Measurements from ENCODE around the gene CCL18. TPM values are rescaled to one million over a fixed set of nuclear protein-coding genes. Genes with fewer than 3 reads are reported as not detected.

Gene CCL18
- total and polyA plus RNA-seq, 2 donors (not counting 3 experiments of a cell fraction or from before 2014, with no cell fraction given) = not detected

GRCh38 chr17:36118477-36119353, 54.6 kb downstream of the CCL18 start:
- no peaks in the 10 kb centered on the region for H4K20me1 ChIP-seq (replicated peaks; ENCODE audit: control insufficient read depth, extremely low read depth, insufficient read depth, low read length)
- intact Hi-C loops (cut with micrococcal nuclease) (no loop called here), dilution Hi-C loops (cut with MboI; ENCODE audit: extremely low pct_ligation_motif_present, low sequenced_read_pairs) (no loop called here)
- no peaks in the 10 kb centered on the region for H3K36me3 ChIP-seq (ENCODE audit: control insufficient read depth in 2 of 2, extremely low read depth in 1 of 2, insufficient read depth in 2 of 2, low read length in 2 of 2)
- TF ChIP-seq, protein P1, sequence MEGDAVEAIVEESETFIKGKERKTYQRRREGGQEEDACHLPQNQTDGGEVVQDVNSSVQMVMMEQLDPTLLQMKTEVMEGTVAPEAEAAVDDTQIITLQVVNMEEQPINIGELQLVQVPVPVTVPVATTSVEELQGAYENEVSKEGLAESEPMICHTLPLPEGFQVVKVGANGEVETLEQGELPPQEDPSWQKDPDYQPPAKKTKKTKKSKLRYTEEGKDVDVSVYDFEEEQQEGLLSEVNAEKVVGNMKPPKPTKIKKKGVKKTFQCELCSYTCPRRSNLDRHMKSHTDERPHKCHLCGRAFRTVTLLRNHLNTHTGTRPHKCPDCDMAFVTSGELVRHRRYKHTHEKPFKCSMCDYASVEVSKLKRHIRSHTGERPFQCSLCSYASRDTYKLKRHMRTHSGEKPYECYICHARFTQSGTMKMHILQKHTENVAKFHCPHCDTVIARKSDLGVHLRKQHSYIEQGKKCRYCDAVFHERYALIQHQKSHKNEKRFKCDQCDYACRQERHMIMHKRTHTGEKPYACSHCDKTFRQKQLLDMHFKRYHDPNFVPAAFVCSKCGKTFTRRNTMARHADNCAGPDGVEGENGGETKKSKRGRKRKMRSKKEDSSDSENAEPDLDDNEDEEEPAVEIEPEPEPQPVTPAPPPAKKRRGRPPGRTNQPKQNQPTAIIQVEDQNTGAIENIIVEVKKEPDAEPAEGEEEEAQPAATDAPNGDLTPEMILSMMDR (IDR thresholded peaks at IDR 0.05; ENCODE audit: extremely low read depth in 1 of 2, insufficient read depth in 1 of 2, low read depth in 1 of 2, low read length in 2 of 2) = no peak
- TF ChIP-seq EZH2 (IDR thresholded peaks at IDR 0.05; ENCODE audit: borderline replicate concordance, low read depth, low read length, severe bottlenecking) = no peak
- TF ChIP-seq JUN (IDR thresholded peaks at IDR 0.05; ENCODE audit: borderline replicate concordance, insufficient read depth, insufficient read length, low read depth) = no peak
- no peak for TF ChIP-seq GATA2 (IDR thresholded peaks at IDR 0.05; ENCODE audit: insufficient read depth, insufficient read length, low read depth, low read length)
- TF ChIP-seq MYC (IDR thresholded peaks at IDR 0.05; ENCODE audit: low read depth, low read length) = no peak
- TF ChIP-seq POLR2A (IDR thresholded peaks at IDR 0.05; ENCODE audit: low read depth, low read length) = no peak
- TF ChIP-seq, protein P2, sequence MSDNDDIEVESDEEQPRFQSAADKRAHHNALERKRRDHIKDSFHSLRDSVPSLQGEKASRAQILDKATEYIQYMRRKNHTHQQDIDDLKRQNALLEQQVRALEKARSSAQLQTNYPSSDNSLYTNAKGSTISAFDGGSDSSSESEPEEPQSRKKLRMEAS (IDR thresholded peaks at IDR 0.05; ENCODE audit: insufficient read depth, insufficient read length) = no peak
- TF ChIP-seq POLR2AphosphoS5 (IDR thresholded peaks at IDR 0.05; ENCODE audit: insufficient read depth, low read depth, low read length) = no peak
- TF ChIP-seq FOS (IDR thresholded peaks at IDR 0.05; ENCODE audit: borderline replicate concordance, insufficient read depth, low read length) = no peak
- H3K4me1 ChIP-seq (ENCODE audit: control insufficient read depth, extremely low read depth, insufficient read depth, low read length) = no peaks in the 10 kb centered on the region
- BruUV-seq (replicated peaks) = no TSS peak
- ChIA-PET POLR2A (no interaction called here), CTCF (interaction anchor here (0.8 to 1.6 kb wide), 3 partner anchors 31 to 150 kb away, joined by 3 read pairs; no protein-coding TSS in a partner anchor)
- H2AFZ ChIP-seq (ENCODE audit: low read depth, low read length) = no peak overlapping the region
- H3K27ac ChIP-seq (ENCODE audit: insufficient read depth, low read depth, low read length) = no peak overlapping the region
- no peaks in the 10 kb centered on the region for H3K27me3 ChIP-seq (ENCODE audit: control insufficient read depth in 2 of 2, insufficient read depth in 2 of 2, low read length in 2 of 2)
- H3K9me3 ChIP-seq (replicated peaks; ENCODE audit: control insufficient read depth, insufficient read depth, low read length) = no peaks in the 10 kb centered on the region
- H3K79me2 ChIP-seq (ENCODE audit: control insufficient read depth, insufficient read depth, low read length) = no peaks in the 10 kb centered on the region
- DNase-seq (ENCODE audit: low read depth, low spot score) = no peak
- no peak overlapping the region for H3K9ac ChIP-seq (replicated peaks; ENCODE audit: extremely low read depth, insufficient read depth, low read length)
- no peak overlapping the region for H3K4me3 ChIP-seq (replicated peaks in 1 of 3; ENCODE audit: insufficient read depth in 1 of 3, low read depth in 1 of 3, low read length in 3 of 3)
- H3K4me2 ChIP-seq (ENCODE audit: insufficient read depth, low read length) = no peak overlapping the region
- no peak for FAIRE-seq
- no peaks in the 10 kb centered on the region for H3K9me1 ChIP-seq (replicated peaks; ENCODE audit: control insufficient read depth, extremely low read depth, insufficient read depth, low read length)
